Progenitor cell of endocrine pancreas (in vitro differentiated cells): ENCODE results near the gene UBE2J2. TPM values are rescaled to one million over a fixed set of nuclear protein-coding genes. Genes with fewer than 3 reads are reported as not detected.

Experiments
- DNase-seq: peaks from one replicate; pipeline ENCODE4 v3.0.0; 2021; ENCODE audit warnings: low spot score; ENCODE audit not compliant: unreplicated experiment
- H3K27ac Mint-ChIP-seq: 2 replicates; pipeline ENCODE4 v1.8.0; 2021; ENCODE audit warnings: mild to moderate bottlenecking, moderate library complexity, mixed read lengths
- H3K27me3 Mint-ChIP-seq: 2 replicates; pipeline ENCODE4 v1.8.0; 2021; ENCODE audit warnings: mixed read lengths
- H3K36me3 Mint-ChIP-seq: 2 replicates; pipeline ENCODE4 v1.8.0; 2022; ENCODE audit warnings: mixed read lengths; ENCODE audit not compliant: insufficient read depth
- H3K4me1 Mint-ChIP-seq: 2 replicates; pipeline ENCODE4 v1.8.0; 2021; ENCODE audit warnings: low read depth, mixed read lengths
- H3K4me3 Mint-ChIP-seq: 2 replicates; pipeline ENCODE4 v1.8.0; 2021; ENCODE audit warnings: low read depth, mild to moderate bottlenecking, moderate library complexity, mixed read lengths
- H3K9me3 Mint-ChIP-seq: 2 replicates; pipeline ENCODE4 v1.8.0; 2021; ENCODE audit warnings: low read depth, mixed read lengths
- total RNA-seq: library from RNA; stranded (reverse); gene quantifications from 2 replicates; pipeline ENCODE4 v1.2.1, GENCODE V29; 2021
- TF ChIP-seq, protein P1 (sequence below): fragments of 200-600 bp; sonication (generic); IDR thresholded peaks from one replicate; pipeline ENCODE4 v1.5.0; 2021; ENCODE audit warnings: antibody characterized with exemption, mild to moderate bottlenecking; ENCODE audit not compliant: unreplicated experiment

The UBE2J2 gene
- total RNA-seq, 1 donor from 2014 or later, result 73.6 TPM

DNA sequence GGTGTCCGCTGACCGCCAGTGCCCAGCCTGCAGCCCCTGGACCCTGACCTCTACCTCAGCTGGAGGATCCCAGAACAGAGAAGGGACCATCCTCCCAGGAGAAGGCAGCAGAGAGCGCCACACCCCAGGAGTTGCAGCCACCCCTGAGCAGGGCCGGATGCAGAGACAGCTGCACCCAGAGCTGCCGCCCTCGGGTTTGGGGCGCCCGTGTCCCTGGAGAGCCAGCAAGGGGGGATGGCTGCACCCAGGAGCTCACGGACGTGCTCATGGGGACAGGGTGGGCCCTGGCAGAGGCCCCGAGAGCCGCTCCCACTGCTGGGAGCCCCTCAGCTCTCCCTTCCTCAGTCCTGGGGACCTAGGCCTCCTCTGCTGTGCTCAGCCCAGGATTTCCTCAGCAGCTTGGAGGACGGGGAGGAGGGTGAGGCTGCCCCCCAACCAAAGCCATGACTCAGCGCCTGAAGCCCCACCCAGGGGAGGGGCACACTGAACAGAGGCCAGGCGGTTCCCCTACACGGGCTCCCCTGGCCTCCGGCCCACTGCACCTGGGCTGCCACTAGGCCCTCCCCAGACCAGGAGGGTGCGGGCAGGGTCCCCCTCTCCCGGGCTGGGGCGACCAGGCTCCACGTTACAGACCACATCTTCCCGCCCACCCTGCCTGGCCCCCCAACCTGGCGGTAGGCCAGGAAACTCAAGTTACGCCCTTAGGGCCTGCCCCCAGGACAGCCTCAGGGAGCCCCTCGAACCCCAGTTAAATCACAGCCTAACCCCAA lies 31.8 kb upstream of the UBE2J2 start:
- no peaks in the 10 kb centered on the region for H3K36me3 Mint-ChIP-seq
- peak overlapping the region; percentile 85 for H3K4me3 Mint-ChIP-seq
- H3K27ac Mint-ChIP-seq, result no peak overlapping the region
- peaks cover 14% of the 10 kb centered on the region for H3K4me1 Mint-ChIP-seq
- no peaks in the 10 kb centered on the region for H3K9me3 Mint-ChIP-seq
- no peaks in the 10 kb centered on the region for H3K27me3 Mint-ChIP-seq
- TF ChIP-seq, protein P1, sequence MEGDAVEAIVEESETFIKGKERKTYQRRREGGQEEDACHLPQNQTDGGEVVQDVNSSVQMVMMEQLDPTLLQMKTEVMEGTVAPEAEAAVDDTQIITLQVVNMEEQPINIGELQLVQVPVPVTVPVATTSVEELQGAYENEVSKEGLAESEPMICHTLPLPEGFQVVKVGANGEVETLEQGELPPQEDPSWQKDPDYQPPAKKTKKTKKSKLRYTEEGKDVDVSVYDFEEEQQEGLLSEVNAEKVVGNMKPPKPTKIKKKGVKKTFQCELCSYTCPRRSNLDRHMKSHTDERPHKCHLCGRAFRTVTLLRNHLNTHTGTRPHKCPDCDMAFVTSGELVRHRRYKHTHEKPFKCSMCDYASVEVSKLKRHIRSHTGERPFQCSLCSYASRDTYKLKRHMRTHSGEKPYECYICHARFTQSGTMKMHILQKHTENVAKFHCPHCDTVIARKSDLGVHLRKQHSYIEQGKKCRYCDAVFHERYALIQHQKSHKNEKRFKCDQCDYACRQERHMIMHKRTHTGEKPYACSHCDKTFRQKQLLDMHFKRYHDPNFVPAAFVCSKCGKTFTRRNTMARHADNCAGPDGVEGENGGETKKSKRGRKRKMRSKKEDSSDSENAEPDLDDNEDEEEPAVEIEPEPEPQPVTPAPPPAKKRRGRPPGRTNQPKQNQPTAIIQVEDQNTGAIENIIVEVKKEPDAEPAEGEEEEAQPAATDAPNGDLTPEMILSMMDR, result no peak
- no peak for DNase-seq

DNA sequence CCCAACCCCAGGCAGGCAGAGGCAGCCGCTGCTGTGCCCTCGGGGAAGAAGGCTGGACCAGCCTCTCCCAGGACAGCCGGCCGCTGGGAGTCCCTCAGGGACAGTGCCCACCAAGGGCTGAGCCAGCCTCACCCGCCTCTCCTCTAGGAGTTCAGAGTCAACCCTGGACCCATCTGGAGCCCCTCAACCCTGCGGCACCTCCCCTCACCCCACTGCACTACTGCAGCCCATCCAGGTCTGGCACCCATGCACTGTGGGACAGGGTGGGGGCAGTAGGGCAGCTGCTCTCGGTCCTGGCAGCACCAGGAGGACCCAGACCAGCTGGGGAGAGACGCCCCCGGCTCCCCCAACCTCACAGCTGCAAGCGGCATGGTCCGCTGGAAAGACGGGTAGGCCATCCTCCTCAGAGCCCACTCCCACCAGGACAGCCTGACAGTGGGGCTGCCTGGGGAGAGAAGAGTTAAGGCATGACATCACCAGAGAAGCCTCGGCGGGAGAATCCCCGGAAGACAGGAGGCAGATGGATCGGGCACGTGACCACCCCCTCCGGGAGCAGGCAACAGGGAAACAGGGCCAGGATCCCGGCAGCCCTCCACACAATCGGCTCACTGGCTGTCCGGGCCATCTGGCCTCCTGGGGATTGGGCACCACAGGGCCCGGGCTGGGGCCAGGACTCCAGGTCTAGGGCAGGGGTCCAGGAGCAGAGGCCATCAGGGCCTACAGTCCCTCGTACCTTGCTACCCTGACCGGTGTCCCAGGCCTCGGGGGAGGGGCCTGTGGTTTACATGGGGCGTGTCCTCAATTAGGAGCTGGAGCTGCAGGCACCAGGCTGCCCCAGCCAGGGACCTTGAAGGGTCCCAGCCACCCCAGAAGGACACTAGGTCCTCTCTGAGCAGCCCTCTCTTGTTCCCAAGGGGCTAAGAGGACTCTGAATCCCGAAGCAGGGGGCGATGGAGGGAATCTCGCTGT lies 31.0 kb upstream of the UBE2J2 start:
- H3K9me3 Mint-ChIP-seq, result no peaks in the 10 kb centered on the region
- TF ChIP-seq, protein P1, result no peak
- peak overlapping the region; percentile 42 for H3K4me3 Mint-ChIP-seq
- H3K4me1 Mint-ChIP-seq, result peaks cover 14% of the 10 kb centered on the region
- DNase-seq, result no peak
- H3K27ac Mint-ChIP-seq, result peak overlapping the region; percentile 78
- H3K27me3 Mint-ChIP-seq, result no peaks in the 10 kb centered on the region
- no peaks in the 10 kb centered on the region for H3K36me3 Mint-ChIP-seq

DNA sequence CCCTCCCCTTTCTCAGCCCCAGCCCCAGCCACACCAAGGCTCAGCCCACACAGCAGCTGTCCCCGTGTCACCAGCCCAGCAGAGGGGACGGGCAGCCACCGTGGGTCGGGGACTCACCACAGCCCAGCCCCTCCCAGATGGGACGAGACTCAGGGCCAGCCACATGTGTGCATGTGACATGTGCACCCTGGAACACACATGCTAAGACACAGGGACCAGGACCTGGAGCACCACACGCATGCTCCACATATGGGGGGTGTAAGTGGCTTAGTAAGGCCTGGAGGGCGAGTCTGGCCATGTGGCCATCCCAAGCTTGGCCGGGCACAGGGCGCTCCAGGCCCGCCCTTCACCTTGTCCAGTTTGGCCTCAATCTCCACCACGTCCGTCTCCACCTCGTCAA lies 30.1 kb upstream of the UBE2J2 start:
- H3K27me3 Mint-ChIP-seq, result no peaks in the 10 kb centered on the region
- no peaks in the 10 kb centered on the region for H3K9me3 Mint-ChIP-seq
- TF ChIP-seq, protein P1, result no peak
- peaks cover 14% of the 10 kb centered on the region for H3K4me1 Mint-ChIP-seq
- H3K4me3 Mint-ChIP-seq, result no peak overlapping the region
- H3K36me3 Mint-ChIP-seq, result no peaks in the 10 kb centered on the region
- DNase-seq, result no peak
- no peak overlapping the region for H3K27ac Mint-ChIP-seq

DNA sequence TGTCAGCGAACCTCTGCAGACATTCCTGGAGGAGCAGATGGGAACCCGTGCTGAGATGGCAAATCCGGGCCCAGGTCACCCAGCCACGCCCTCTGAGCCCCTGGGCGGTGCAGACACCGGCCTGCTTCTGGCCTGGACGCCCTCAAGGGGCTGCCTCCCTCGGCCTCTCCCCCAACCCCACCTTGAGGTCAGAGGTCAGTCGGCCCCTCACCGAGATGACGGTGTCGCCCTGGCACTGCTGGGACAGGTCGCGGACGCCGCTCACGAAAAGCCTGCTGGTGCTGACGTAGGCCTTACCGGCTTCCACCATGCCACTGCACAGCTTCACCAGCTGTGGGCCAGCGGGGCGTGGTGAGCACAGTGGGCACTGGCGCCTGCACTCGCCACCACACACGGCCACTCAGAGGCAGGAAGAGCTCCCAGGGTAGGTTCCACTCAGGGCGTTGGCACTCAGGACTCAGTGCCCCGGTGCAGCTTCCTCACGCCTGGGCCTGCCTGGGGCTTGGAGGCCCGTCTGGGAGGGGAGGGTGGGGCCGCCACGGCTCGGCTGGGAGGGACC lies 29.4 kb upstream of the UBE2J2 start:
- H3K4me3 Mint-ChIP-seq, result no peak overlapping the region
- H3K9me3 Mint-ChIP-seq, result no peaks in the 10 kb centered on the region
- TF ChIP-seq, protein P1, result no peak
- no peaks in the 10 kb centered on the region for H3K36me3 Mint-ChIP-seq
- no peaks in the 10 kb centered on the region for H3K27me3 Mint-ChIP-seq
- no peak overlapping the region for H3K27ac Mint-ChIP-seq
- DNase-seq, result no peak
- peaks cover 14% of the 10 kb centered on the region for H3K4me1 Mint-ChIP-seq

DNA sequence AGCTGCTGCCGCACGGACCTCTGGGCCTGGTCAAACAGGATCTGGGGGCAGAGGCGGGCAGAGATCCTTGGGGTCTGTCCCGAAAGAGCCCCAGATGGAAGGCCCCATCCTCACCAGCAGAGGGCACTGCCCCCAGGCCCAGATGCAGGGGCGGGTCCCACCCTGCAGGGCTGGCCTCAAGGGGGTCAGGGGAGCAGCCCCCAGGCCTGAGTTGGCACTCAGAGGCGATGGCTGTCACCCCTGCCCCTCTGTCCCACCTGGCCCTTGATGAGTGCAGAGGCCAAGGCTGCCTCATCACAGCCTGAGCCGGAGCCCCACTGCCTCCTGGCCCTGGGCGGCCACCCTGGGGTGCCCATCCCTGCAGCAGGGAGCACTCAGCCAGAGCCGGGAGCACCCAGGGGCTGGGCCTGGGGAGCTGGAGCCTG lies 28.4 kb upstream of the UBE2J2 start:
- TF ChIP-seq, protein P1, result peak; percentile 56
- DNase-seq, result no peak
- Mint-ChIP-seq H3K27ac (no peak overlapping the region), H3K4me3 (no peak overlapping the region), H3K4me1 (peaks cover 12% of the 10 kb centered on the region), H3K9me3 (no peaks in the 10 kb centered on the region), H3K36me3 (no peaks in the 10 kb centered on the region), H3K27me3 (no peaks in the 10 kb centered on the region)
